ENCODE measurements around the gene PDE4B.

Gene PDE4B

DNA sequence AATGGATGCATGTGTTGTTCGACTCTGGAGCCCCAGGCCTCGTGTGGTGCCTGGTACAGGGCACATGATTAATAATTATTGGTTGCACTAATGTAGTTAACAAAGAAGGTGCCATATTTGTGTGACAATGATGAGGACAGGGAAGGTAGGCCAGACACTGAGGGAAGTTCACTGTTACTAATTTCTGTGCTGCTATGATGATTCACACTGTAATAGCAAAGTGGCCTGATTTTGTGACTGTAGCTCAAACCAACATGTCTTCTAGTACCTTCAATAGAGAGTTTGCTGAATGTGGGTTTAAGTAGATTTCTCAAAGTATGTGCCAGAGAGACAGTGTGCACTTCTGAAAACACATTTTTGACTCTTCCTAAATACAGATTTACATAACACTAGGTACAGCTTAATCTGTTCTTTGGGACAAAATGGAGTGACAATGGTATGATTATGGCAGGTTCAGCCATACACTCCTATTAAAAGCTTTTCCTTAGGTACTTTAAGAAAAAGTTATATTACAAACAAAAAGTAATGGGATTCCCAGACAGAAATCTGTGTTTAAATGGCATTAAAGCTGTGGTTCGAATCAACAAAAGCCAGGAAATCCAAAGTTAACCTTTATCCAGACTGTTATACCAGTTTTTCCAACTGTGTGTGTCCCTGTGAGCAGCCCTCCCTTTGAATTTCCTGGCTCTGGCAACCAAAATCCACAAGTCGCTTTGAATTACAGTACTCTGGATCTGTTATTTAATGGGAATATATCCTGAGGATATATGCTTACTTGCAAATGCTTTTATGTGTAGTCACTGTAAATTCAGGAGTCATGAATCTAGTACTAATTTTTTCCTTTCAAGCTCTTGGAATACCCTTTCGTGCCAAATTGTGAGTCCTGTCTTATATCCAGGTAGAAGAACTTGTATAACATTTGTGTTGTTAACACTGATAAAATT lies 464.2 kb downstream of the PDE4B start:
- FAIRE-seq: no peak
- no peak for DNase-seq (ENCODE audit: low spot score)

DNA sequence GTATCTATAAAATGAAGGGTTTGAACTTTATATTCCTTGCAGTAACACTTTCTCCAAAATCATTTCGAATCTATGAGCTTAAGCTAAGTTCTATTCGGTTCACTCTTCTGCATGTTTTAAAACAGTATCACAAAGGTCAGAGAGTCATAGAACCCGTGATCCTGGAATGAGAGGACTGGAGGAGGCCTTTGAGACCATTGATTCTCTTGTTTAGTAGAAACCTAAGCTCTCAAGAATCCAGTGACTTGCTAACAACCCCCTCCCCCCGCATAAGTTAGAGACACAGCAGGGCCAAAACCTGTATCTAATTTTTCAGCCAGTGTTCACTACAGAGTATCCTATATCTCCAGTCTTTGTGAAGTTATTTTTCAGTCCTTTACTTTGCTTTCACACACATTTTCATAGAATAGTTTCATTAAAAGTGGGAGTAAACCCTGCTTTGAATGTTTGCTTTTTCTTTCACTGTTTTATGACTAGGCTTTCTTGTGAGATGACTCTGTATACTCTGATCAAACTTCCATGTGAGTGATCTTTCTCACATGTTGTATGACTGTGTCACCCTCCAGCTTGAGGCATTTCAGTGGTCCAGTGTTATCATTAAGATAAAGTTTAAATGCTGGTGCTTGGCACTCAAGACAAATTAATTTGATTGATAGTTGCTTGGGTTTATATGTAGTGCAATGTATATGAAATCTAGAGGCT lies 465.9 kb downstream of the PDE4B start:
- FAIRE-seq (no peak), DNase-seq (ENCODE audit: low spot score) (no peak)

DNA sequence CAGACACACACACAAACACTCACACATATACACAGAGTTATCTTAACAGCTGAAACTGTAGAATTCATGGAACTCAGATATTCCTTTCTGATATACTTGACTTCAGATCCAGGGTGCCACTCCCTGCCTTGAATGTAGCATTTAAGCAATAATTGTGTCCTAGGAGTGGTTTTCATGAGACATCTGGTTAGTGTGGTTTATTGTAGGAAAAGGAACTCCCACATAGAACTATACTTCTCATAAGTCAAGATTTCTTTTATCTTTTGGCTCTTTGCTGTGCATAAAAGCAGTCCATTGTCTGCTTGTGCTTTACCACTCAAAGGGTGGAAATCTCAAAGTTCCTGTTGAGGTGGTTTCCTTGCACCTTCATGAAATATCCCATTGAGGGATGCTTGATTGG lies 468.7 kb downstream of the PDE4B start:
- no peak for DNase-seq (ENCODE audit: low spot score)
- FAIRE-seq: no peak

DNA sequence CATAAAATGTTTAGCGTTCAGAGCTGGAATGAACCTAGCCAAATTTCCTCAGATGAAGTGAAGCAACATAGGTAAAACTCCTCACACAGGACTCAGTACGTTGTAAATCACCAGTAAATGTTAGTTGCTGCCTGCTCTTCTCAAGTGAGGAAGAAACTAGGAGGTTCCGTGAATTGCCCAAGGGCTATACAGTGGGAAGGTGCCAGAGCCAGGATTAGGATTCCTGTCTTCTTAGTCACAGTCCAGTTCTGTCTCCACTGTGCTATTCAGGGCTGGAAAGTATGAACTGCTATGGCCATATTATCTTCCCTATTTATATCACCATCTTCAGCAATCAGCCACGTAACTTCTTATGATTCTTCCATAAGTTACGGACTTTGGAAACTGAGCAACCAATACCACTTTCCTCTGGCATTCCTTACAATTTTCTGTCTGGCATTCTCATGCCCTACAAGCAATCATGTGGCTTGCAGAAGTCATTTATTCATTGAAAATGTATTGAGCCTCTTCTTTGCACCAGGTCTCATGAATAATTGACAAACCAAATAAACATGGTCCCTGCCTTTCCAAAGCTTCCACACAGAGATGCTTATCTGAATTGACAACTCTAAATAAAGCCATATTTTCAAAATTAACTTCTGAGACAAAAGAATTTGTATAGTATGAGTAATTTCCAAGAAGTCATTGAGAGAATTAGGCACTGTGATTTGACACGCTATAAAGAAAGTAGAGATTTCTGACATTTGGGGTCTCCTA lies 469.7 kb downstream of the PDE4B start:
- no peak for FAIRE-seq
- DNase-seq (ENCODE audit: low spot score): peak; percentile 58

DNA sequence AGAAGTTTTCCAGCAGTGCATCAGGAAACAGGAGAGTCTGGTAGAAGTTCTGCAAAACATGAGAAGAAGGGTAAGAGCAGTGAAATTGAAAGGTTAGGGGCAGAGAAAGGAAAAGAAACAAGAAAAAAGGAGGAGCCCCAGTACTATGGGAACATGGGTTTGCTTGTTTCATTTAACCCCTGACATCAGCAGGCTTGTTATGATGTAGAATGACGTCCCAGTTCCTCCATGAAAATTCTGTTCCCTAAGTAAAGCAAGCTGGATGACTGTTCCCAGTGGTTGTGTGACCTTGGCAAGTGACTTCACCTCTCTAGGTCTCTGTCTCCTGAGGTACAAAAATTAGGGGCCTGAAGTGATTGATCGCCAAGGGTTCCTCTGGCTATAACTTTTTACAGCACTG lies 472.6 kb downstream of the PDE4B start:
- FAIRE-seq (no peak), DNase-seq (ENCODE audit: low spot score) (no peak)

DNA sequence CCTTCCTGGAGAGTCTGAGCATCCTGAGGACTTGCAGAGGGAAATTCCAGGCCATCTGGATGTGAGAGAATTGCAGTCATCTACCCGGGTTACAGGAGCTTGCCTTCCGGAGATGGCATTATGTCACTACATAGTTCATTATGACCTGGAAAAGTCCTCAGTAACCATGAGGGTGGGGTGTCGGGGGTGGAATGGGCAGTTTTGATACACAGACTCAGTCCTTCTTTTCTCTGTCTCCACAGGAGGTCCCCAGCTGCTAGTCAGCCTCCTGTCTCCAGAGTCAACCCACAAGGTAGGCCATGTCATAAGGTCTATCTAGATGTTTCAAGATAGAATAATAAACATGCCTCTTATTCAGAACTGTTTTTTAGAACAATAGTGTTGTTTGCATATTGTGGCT lies 473.1 kb downstream of the PDE4B start:
- FAIRE-seq: no peak

DNA sequence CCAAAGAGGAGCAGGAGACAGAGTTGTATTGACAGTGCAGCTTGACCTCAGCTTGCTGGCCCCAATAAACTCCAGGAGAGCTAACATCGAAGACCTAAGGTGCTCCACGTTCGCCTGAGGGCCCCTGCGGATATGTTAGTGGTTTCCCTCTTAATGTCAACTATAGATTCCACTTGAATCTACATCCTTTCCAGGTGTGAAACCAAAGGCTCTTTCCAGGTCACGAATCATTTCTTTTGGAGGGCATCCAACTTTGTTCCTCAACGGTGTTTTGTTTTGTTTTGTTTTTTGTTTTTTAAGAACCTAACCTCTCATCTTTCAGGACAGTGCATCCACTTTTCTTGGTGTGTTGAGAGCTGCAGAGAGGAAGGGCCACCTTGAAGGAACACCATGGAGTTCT lies 473.7 kb downstream of the PDE4B start:
- DNase-seq (ENCODE audit: low spot score) (no peak), FAIRE-seq (no peak)

More for the DNA sequence above, 473.1 kb downstream of the PDE4B start:
- DNase-seq (ENCODE audit: low spot score): no peak

DNA sequence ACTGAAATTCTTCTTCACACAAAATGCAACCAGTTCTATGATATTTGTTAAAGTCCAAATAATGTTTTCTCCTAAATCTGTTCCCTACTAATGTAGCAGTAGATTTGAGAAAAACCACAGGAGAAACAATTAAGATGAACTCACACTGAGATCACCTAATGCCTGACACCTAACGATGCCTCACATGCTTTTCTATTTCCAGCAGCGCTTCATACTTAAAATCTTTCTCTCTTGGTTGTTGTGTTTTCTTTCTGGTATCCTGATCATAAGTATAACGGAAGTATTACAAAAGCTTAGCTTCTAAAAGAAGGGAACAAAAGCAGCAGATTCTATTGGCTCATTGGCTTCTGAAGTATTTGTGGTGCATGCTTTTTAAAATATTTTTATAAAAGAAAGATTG lies 474.1 kb downstream of the PDE4B start:
- DNase-seq (ENCODE audit: low spot score) (no peak), FAIRE-seq (no peak)

DNA sequence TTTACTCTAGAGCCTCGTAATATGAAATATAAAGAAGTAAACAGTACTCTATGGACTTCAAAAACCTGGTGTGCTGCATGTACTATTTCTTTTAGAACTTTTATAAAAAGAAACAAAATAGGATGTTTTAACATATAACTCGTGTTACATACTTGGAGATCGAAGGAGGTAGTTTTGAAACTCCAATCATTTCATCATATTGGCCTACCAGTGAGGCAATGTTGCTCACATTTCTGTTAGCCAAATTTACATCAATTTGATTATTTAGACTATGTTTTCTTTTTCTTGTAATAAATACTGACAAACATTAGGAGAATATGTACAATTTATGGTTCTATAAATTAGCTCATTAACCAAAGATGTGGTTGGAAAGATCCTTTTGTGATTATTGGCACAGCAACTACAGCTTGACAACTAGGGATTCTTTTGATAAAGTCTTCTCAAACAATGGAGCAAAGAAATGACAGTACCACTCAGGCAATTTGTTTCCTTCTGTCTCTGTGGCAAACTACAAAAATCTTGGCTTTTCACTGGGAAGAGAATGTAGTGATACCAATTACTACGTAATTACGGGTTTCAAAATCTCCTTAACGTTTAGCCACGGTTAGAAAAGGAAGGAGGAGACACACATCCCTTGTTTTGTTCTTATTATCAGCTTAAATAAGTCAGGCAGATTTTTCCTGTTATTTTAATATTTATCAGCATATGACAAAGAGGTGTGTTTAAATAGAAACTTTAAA lies 474.7 kb downstream of the PDE4B start:
- no peak for FAIRE-seq
- DNase-seq (ENCODE audit: low spot score): no peak

DNA sequence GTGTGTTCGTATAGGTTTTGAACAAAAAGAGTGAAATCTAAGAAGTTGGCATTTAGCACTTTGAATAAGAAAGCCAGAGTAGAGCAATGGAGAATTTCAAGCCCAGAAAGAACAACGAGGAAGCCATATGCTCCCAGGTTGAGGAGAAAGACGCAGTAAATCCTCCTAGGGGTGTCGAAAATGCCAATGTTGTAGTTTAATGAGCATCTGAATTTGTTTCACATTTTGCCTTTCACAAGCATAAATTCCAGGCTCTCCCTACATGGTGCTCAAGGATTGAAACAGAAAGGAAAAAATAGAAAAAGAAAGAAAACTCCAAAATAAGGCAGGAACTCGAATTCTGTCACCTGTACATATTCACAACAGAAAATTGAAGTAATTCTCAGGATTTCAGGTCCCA lies 476.5 kb downstream of the PDE4B start:
- FAIRE-seq (no peak), DNase-seq (ENCODE audit: low spot score) (no peak)

DNA sequence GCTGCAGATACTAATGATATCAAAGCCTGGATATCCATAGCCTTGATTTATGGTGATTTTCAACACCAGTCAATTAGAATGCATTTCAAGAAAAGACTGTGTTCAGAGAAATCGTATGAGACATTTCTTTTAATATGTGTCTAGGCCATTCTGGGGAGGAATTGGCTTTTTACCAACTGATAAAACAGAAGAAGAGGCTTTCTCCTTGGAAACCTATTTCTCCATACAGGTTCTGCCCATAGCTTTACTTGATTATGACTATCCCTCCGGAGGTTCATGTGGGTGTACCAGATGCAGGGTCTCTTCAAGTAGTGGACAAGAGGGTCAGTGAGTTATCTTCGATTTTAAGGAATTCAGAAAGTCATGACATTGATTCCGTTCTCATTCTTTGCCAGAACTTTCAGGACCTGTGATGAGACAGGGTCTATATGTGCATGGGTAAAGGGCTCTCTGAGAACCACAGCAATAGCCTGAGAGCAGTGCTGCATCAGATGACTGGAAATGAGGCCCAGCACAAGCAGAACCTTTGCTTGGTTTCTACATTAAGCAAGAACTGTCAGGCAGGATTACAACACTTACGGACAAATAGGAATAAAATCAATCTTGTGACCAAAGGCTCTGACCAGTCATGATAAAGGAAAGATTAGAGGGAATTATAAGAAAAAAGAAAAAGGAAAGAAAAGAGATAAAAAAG lies 477.6 kb downstream of the PDE4B start:
- no peak for DNase-seq (ENCODE audit: low spot score)
- no peak for FAIRE-seq

DNA sequence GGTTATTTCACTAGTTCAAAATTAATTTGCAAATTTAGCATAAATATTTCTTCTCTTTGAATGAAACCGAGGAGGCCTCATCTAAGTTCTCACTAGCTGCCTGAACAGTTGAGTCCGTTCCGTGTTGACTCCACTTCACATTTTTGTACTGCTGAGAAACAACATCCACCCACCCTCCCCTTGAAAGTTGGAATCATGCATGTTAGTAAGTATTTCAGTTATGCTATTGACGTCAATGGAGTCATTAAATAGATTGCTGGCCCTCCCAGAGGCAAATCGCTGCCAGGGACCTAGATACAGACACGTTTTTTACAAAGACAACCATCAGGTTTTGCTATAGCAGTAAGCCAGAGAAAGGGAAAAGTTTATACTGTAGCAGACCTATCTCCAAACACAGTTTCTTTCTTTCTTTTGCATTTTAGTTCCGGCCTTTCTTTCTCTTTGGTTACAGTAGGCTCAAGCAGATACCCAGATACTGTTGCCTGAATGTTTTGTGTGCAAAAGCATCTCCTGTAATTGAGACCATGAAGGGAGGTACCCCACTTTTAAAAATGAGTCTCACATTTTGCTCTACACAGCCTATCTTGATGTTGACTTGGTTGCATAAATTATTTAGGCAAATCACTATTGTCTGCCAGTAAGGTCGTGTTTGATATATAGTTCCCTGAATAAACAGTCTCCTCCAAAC lies 478.7 kb downstream of the PDE4B start:
- FAIRE-seq: no peak
- DNase-seq (ENCODE audit: low spot score): peak; percentile 75

DNA sequence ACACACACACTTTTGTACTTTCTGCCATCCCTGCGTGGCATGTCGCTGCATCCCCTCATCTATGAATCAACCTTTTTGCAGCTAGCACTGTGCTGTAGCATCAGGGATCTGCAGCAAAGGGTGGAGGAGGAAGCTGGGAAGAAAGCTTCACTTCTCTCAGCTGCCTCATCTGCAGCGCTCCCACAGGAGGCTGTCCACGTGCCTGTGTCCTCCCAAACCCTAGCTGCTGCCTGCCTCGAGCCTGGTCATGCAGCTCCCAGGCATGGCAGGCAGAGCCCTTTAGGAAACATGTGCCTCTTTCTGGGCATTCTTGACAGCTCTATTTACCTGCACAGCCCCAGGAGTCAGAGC lies 479.2 kb downstream of the PDE4B start:
- DNase-seq (ENCODE audit: low spot score) (peak; percentile 49), FAIRE-seq (no peak)

DNA sequence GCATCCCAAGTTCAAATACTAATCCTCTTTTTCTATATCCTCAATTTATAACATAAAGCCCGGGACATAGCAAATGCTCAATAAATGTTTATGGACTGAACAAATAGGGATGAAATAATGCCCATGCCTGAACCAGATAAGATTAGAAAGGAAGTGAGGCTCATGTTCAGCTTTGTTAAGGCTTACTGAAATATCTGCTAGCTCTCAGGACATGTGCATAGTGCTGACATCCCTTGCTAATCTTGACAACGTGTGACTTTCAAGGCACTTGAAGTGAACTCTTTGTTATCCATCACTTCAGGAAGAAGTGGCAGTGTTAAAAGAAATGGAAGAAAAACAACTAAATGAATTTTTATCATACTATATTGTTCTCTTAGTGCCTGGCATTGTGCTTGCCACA lies 481.0 kb downstream of the PDE4B start:
- FAIRE-seq: no peak
- no peak for DNase-seq (ENCODE audit: low spot score)

DNA sequence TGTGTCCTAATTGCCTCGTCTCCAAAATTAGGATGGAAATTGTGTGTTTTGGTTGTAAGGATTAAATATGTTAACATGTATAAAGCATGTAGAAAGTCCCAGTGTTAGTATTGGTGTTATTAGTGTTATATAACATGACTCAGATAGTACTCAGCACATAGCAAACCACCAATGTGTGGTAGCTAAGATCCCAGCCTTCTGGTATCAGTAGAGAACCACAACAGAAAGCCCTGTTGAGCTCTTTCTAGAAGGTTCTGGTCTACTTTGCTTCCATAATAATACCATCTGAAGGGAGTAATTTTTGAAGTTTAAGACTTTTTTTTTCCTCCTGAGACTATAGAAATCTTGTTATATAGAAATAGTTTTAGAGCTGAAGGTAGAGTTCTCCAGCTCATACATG lies 481.9 kb downstream of the PDE4B start:
- FAIRE-seq (no peak), DNase-seq (ENCODE audit: low spot score) (no peak)

DNA sequence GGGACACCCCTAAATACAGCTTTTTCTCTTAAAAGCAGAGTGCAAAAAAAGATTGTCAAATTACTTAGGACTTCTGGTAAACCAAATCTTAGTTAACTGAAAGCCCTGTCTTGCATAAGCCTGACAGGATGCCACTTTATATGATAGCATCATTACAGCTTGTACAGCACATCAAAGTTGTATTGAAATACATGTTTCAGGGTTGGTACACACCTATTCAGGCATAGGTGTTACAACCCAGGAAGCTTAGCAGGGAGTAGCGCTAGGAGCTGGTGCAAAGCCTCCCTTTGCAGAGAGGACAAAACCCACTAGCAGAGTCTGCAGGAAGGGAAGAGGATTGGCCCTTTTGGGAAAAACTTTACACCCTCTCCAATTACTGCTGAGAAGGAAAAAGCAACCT lies 482.4 kb downstream of the PDE4B start:
- FAIRE-seq (no peak), DNase-seq (ENCODE audit: low spot score) (no peak)

DNA sequence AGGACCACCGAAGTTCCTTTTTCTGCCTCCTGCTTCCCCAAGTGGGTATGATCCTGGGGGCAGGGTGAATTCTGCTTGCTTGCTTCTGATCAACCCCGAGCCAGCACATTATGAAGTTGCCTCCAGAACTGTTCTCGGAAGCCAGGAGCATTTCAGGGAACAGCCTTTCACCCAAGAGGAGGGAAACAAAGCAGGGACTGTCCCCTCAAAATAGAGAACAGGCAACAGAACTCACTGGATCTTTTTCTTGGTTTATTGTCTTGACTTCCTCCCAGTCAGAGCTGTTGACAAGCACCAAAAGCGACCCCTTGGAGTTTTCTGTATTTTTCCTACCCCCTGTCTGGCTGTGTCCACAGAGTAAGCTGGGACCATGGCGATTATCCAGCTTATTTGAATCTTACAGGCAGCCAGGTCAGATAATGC lies 482.9 kb downstream of the PDE4B start:
- FAIRE-seq (no peak), DNase-seq (ENCODE audit: low spot score) (no peak)

DNA sequence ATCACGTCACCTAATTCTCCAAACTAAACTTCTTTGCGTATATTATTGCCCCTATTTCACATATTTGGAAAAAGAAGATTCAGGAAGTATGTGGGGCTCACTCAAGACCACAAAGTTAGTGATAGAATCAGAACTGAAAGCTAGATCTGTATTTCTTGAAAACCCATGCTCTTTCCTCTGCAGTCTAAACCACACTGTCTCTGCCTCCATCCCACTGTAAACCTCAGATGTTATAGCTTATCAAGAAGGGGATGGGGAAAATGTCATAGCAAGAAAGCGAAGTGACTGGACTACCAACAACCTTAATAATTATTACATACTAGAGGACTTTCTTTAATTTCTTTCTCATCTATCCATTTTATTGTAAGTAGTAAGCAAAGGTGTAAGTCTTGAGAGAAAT lies 483.5 kb downstream of the PDE4B start:
- no peak for FAIRE-seq
- DNase-seq (ENCODE audit: low spot score): no peak

DNA sequence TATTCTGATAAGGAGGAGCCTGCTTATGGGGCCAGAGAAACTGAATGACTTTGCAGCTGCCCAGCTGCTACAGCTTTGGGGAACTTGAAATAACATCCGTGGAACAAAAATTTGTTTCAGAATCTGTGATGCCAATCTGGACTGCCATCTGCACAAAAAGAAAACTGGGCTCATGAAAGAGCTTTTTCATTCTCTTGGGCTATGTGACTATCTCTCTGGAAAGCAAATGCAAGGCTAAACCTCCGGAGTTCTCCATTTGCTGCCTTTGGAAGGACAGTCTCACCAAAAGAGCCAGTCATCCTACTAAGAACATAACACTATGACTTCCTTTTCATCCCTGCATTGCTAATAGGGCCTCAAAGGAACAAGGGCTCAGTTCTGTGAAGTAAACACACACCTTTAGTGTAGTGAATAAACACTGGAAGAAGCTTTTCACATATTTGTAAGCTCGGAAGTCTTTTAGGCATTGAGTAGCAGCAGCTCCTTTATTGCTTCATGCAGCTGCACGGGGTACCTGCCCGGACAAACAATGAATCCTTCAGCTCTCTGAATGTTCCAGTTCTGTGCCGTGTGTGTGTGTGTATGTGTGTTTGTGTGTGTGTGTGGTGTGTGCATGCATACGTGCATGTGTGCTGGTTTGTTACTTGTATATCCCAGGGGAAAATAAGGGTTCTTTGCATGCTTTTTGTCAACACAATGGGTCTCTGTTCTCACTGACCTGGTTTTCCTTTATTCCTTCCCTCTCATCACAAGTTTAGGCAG lies 485.7 kb downstream of the PDE4B start:
- FAIRE-seq: no peak
- no peak for DNase-seq (ENCODE audit: low spot score)
